ENCODE measurements around the gene MECP2.

Gene MECP2

DNA sequence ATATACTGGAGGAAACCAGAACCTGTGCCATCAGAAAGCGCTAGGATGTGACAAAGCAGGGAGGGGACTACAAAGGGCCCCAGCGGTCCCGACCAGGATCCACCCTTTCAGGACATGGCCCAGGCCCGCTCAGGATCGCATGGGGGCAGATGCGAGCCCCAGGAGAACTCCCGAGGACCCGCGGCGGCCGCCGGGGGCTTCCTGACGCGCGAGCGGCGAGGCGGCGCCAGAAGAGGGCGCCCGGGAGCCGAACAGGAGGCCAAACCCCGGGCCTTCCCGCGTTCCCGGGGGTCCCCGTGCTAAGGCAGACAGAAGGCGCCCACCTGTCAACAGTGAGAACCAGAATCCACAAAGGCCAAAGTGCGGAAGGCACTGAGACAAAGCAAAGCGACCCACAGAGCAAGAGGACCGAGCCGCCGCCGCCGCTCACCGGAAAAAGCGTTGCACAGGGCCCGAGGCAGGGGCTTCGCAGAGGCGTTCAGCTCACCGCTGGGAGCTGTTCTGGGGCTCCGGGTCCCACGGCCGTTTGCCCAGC, 39.2 kb upstream of the MECP2 start:
- H3K4me3 ChIP-seq (replicated peaks in 1 of 2; ENCODE audit: low read depth in 2 of 2, low read length in 2 of 2): peak overlapping the region in 1 of 2 donors; percentile 30
- peak; percentile 40 for TF ChIP-seq CTCF (IDR thresholded peaks at IDR 0.05; ENCODE audit: low read depth, low read length)
- DNase-seq (ENCODE audit: low read depth in 2 of 2): peak; percentile 29 to 60

DNA sequence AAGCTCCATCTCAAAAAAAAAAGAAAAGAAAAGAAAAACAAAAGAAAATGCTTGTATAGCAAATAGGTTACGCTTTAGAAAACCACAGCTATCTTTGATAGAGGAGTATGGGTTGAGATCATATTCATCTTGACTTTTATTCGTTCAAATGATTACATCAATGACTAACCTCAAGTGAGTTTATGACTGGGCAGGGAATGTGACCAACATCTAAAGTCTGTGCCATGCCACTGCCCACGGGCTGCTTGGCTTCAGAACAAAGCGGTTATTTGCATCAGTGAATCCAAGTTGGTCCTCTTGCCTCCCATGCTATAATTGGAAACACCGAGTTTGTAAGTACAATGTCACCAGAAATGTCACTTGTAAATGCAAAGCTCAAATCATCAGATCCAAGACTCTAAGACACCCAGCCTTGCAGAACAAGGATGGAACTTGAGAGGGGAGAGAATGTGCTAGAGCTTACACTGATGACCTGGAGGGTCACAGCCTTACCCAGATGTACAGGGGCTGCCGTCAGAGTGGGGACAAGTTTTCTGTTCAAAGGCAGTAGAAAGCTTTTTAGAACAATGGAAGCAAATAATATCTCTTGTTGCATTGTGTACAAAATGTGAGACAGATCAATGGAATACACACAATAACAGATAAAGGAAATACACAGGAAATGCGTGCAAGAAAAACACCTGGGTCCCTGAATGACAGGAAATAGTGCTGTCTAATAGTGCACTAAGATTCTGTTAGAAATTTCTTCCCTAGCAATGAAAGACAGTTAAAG, 38.1 kb upstream of the MECP2 start:
- TF ChIP-seq CTCF (IDR thresholded peaks at IDR 0.05; ENCODE audit: low read depth, low read length): no peak
- no peak overlapping the region for H3K4me3 ChIP-seq (replicated peaks in 1 of 2; ENCODE audit: low read depth in 2 of 2, low read length in 2 of 2)
- no peak for DNase-seq (ENCODE audit: low read depth in 2 of 2)

DNA sequence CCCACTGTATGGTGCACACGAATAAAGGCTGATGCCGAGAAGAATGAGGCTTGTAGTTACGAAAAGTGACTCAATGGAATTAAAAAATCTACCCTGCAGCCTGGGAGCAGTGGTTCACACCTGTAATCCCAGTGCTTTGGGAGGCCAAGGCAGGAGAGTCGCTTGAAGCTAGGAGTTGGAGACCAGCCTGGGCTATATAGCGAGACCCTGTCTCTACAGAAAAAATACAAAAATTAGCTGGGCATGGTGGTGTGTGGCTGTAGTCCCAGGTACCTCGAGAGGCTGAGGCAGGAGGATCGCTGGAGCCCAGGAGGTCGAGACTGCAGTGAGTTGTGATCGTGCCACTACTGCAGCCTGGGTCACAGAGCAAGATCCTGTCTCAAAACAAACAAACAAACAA, 34.8 kb upstream of the MECP2 start:
- no peak overlapping the region for H3K4me3 ChIP-seq (replicated peaks in 1 of 2; ENCODE audit: low read depth in 2 of 2, low read length in 2 of 2)
- TF ChIP-seq CTCF (IDR thresholded peaks at IDR 0.05; ENCODE audit: low read depth, low read length): no peak
- no peak for DNase-seq (ENCODE audit: low read depth in 2 of 2)

DNA sequence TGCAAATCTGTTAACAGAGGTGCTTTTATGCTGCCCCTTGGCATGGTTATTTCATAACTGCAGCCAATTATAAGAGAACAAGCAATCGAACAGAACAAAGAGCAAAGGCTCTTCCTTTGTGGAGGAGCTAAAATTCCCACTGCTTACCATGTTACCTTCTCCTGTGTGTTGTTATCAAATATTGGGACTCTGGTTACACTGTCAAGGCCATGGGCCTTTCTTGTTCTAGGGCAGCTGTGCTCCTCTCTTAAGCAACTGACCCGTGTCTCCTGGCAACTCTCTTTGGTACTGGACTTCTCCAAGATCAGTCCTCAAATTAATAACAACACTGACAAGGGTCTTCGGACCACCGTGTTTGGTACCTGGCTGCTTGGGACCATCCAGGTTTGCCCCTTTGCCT, 34.4 kb upstream of the MECP2 start:
- no peak for DNase-seq (ENCODE audit: low read depth in 2 of 2)
- TF ChIP-seq CTCF (IDR thresholded peaks at IDR 0.05; ENCODE audit: low read depth, low read length): no peak
- H3K4me3 ChIP-seq (replicated peaks in 1 of 2; ENCODE audit: low read depth in 2 of 2, low read length in 2 of 2): no peak overlapping the region

DNA sequence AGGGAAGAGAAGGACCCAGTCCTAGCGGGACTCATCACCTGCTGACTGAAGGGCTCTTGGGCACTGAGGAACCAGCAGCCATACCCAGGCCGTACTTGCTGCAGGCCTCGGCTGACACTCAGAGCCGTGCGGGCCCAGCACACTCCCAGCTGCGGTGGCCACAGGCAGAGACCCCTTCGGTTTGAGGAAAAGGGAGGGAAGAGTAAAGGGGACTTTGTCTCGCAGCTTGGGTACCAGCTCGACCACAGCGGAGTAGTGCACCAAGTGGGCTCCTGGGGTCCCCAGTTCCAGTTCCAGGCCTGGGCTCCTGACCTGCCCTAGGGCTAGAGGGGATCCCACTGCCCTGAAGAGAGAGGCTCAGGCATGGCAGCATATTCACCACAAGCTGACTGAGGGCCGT, 28.6 kb upstream of the MECP2 start:
- DNase-seq (ENCODE audit: low read depth in 2 of 2): no peak
- TF ChIP-seq CTCF (IDR thresholded peaks at IDR 0.05; ENCODE audit: low read depth, low read length): no peak
- H3K4me3 ChIP-seq (replicated peaks in 1 of 2; ENCODE audit: low read depth in 2 of 2, low read length in 2 of 2): no peak overlapping the region

- no peak overlapping the region for H3K4me3 ChIP-seq (replicated peaks in 1 of 2; ENCODE audit: low read depth in 2 of 2, low read length in 2 of 2)
- DNase-seq (ENCODE audit: low read depth in 2 of 2): peak in 1 of 2 donors; percentile 7
These were observed 28.0 kb upstream of the MECP2 start for GRCh38 chrX:154125391-154126040.

More at GRCh38 chrX:154125391-154126040, 28.0 kb upstream of the MECP2 start:
- TF ChIP-seq CTCF (IDR thresholded peaks at IDR 0.05; ENCODE audit: low read depth, low read length): no peak
